Measurements from ENCODE around the gene RREB1. TPM values are rescaled to one million over a fixed set of nuclear protein-coding genes. Genes with fewer than 3 reads are reported as not detected.

RREB1 gene
- polyA plus RNA-seq, 1 donor from 2014 or later: not detected

DNA sequence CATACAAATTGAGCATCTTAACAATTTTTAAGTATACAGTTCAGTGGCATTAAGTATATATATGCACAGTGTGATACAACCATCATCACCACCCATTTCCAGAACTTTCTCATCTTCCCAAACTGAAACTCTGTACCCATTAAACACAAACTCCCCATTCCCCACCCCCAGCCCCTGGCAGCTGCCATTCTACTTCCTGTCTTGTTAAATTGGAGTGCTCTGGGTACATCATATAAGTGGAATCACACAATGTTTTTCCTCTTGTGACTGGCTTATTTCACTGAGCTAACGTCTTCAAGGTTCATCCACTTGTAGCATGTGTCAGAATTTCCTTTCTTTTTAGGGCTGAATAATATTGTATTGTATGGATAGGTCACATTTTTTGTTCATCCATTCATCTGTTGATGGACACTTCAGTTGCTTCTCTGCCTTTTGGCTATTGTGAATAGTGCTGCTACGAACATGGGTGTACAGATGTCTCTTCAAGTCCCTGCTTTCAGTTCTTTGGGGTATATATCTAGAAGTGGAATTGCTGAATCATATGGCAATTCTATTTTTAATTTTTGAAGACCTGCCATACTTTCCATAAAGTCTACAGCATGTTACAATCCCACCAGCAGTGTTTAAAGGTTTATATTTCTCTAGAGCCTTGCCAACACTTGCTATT is 19.6 kb upstream of the RREB1 start:
- H3K4me3 ChIP-seq (ENCODE audit: low read length): no peak overlapping the region
- H3F3A ChIP-seq (ENCODE audit: insufficient read depth, low read length, poor library complexity, severe bottlenecking): no peaks in the 10 kb centered on the region
- no peaks in the 10 kb centered on the region for H3K36me3 ChIP-seq (ENCODE audit: insufficient read depth, low read length)
- H3K27me3 ChIP-seq (ENCODE audit: insufficient read depth, low read depth, low read length): peaks cover 50% of the 10 kb centered on the region
- H3K9me3 ChIP-seq (ENCODE audit: low read length): no peaks in the 10 kb centered on the region
- no peak overlapping the region for H3K9ac ChIP-seq (ENCODE audit: low read length)
- no peaks in the 10 kb centered on the region for H3K9me2 ChIP-seq (ENCODE audit: insufficient read depth, low read length)
- no peaks in the 10 kb centered on the region for H4K20me1 ChIP-seq (ENCODE audit: insufficient read depth)
- TF ChIP-seq EP300 (conservative IDR thresholded peaks at IDR 0.05; ENCODE audit: poor library complexity, severe bottlenecking): no peak
- no peak for TF ChIP-seq EZH2 (IDR thresholded peaks at IDR 0.05; ENCODE audit: borderline replicate concordance, insufficient read depth, low read length, poor library complexity, severe bottlenecking)
- no peak for TF ChIP-seq SMC3 (conservative IDR thresholded peaks at IDR 0.05; ENCODE audit: poor library complexity)
- TF ChIP-seq RAD21 (conservative IDR thresholded peaks at IDR 0.05): no peak
- TF ChIP-seq TAF1 (IDR thresholded peaks at IDR 0.05; ENCODE audit: low read depth): no peak
- no peak for TF ChIP-seq REST (IDR thresholded peaks at IDR 0.05; ENCODE audit: borderline replicate concordance)
- no peak for TF ChIP-seq MXI1 (conservative IDR thresholded peaks at IDR 0.05; ENCODE audit: poor library complexity, severe bottlenecking)
- no peak for TF ChIP-seq POLR2AphosphoS5 (IDR thresholded peaks at IDR 0.05)
- no peak for TF ChIP-seq CTCF (IDR thresholded peaks at IDR 0.05; ENCODE audit: poor library complexity, severe bottlenecking)
- no peak overlapping the region for H2AFZ ChIP-seq (ENCODE audit: low read depth, low read length)
- H3K27ac ChIP-seq (ENCODE audit: low read length): no peak overlapping the region
- H3K4me2 ChIP-seq (ENCODE audit: low read length): no peak overlapping the region
- no peaks in the 10 kb centered on the region for H3K79me2 ChIP-seq (replicated peaks; ENCODE audit: insufficient read depth, low read length)

- H3K27ac ChIP-seq (ENCODE audit: low read length): no peak overlapping the region
- H4K20me1 ChIP-seq (ENCODE audit: insufficient read depth): no peaks in the 10 kb centered on the region
- no peak for TF ChIP-seq POLR2AphosphoS5 (IDR thresholded peaks at IDR 0.05)
- no peak for TF ChIP-seq SMC3 (conservative IDR thresholded peaks at IDR 0.05; ENCODE audit: poor library complexity)
- TF ChIP-seq REST (IDR thresholded peaks at IDR 0.05; ENCODE audit: borderline replicate concordance): no peak
- no peak for TF ChIP-seq EZH2 (IDR thresholded peaks at IDR 0.05; ENCODE audit: borderline replicate concordance, insufficient read depth, low read length, poor library complexity, severe bottlenecking)
- H2AFZ ChIP-seq (ENCODE audit: low read depth, low read length): no peak overlapping the region
- H3K27me3 ChIP-seq (ENCODE audit: insufficient read depth, low read depth, low read length): no peaks in the 10 kb centered on the region
- H3K79me2 ChIP-seq (replicated peaks; ENCODE audit: insufficient read depth, low read length): no peaks in the 10 kb centered on the region
- H3K36me3 ChIP-seq (ENCODE audit: insufficient read depth, low read length): no peaks in the 10 kb centered on the region
- no peaks in the 10 kb centered on the region for H3F3A ChIP-seq (ENCODE audit: insufficient read depth, low read length, poor library complexity, severe bottlenecking)
- H3K4me2 ChIP-seq (ENCODE audit: low read length): no peak overlapping the region
- no peaks in the 10 kb centered on the region for H3K9me2 ChIP-seq (ENCODE audit: insufficient read depth, low read length)
- no peak overlapping the region for H3K4me3 ChIP-seq (ENCODE audit: low read length)
- no peak overlapping the region for H3K9ac ChIP-seq (ENCODE audit: low read length)
- H3K9me3 ChIP-seq (ENCODE audit: low read length): no peaks in the 10 kb centered on the region
These were observed 8.8 kb upstream of the RREB1 start for GRCh38 chr6:7098993-7099392.
